Neural cell (in vitro differentiated cells): ENCODE results near the gene POLR2H. TPM values are rescaled to one million over a fixed set of nuclear protein-coding genes. Genes with fewer than 3 reads are reported as not detected.
A peak's percentile ranks its signal among the peaks of the same experiment; 100 is the strongest.

Experiments
- H2AFZ ChIP-seq: fragments of 200-600, 300-800 bp; sonication (generic), shearing (Covaris generic); 2 replicates; pipeline ENCODE4 v1.6.0; 2014; ENCODE audit warnings: low read depth, mild to moderate bottlenecking, antibody characterized with exemption, low read length, moderate library complexity
- H3F3A ChIP-seq: fragments of 200-600 bp; shearing (Covaris generic); 2 replicates; pipeline ENCODE4 v1.6.1; 2016; ENCODE audit warnings: mild to moderate bottlenecking, moderate library complexity, mixed read lengths, antibody characterized with exemption, low read length; ENCODE audit not compliant: insufficient read depth, poor library complexity, severe bottlenecking
- H3K27ac ChIP-seq: fragments of 200-600, 300-800 bp; sonication (generic), shearing (Covaris generic); 2 replicates; pipeline ENCODE4 v1.5.1; 2014; ENCODE audit warnings: mild to moderate bottlenecking, low read length, moderate library complexity
- H3K27me3 ChIP-seq: fragments of 300-800, 200-600 bp; sonication (generic), shearing (Covaris generic); 2 replicates; pipeline ENCODE4 v1.6.0; 2014; ENCODE audit warnings: mild to moderate bottlenecking, low read depth, low read length, moderate library complexity; ENCODE audit not compliant: insufficient read depth
- H3K36me3 ChIP-seq: fragments of 300-800, 200-600 bp; sonication (generic), shearing (Covaris generic); 2 replicates; pipeline ENCODE4 v1.5.1; 2014; ENCODE audit warnings: mild to moderate bottlenecking, antibody characterized with exemption, low read length, moderate library complexity; ENCODE audit not compliant: insufficient read depth
- H3K4me2 ChIP-seq: fragments of 300-800, 200-600 bp; sonication (generic), shearing (Covaris generic); 2 replicates; pipeline ENCODE4 v1.6.0; 2014; ENCODE audit warnings: mild to moderate bottlenecking, low read length
- H3K4me3 ChIP-seq: fragments of 300-800, 200-600 bp; sonication (generic), shearing (Covaris generic); 2 replicates; pipeline ENCODE4 v1.5.1; 2014; ENCODE audit warnings: mild to moderate bottlenecking, low read length, moderate library complexity
- H3K79me2 ChIP-seq: fragments of 200-600 bp; shearing (Covaris generic); replicated peaks from 2 replicates; pipeline ENCODE4 v1.6.0; 2014; ENCODE audit warnings: mild to moderate bottlenecking, low read length, moderate library complexity; ENCODE audit not compliant: insufficient read depth
- H3K9ac ChIP-seq: fragments of 300-800, 200-600 bp; sonication (generic), shearing (Covaris generic); 2 replicates; pipeline ENCODE4 v1.6.1; 2016; ENCODE audit warnings: mild to moderate bottlenecking, low read length, mixed read lengths
- H3K9me2 ChIP-seq: fragments of 200-600 bp; shearing (Covaris generic); 2 replicates; pipeline ENCODE4 v1.6.1; 2016; ENCODE audit warnings: mild to moderate bottlenecking, low read length, mixed read lengths; ENCODE audit not compliant: insufficient read depth
- H3K9me3 ChIP-seq: fragments of 200-600, 300-800 bp; sonication (generic), shearing (Covaris generic); 2 replicates; pipeline ENCODE4 v1.6.1; 2016; ENCODE audit warnings: mild to moderate bottlenecking, mixed run types, low read length, moderate library complexity, mixed read lengths
- H4K20me1 ChIP-seq: fragments of 200-600 bp; shearing (Covaris generic); 2 replicates; pipeline ENCODE4 v1.6.1; 2016; ENCODE audit warnings: mild to moderate bottlenecking, mixed run types; ENCODE audit not compliant: insufficient read depth
- CTCF ChIP-seq: fragments of 450-650 bp; IDR thresholded peaks from 2 replicates; pipeline ENCODE4 v1.5.1; 2014; ENCODE audit warnings: antibody characterized with exemption, mild to moderate bottlenecking, moderate library complexity; ENCODE audit not compliant: poor library complexity, severe bottlenecking
- EP300 ChIP-seq: fragments of 450-650 bp; conservative IDR thresholded peaks from 2 replicates; pipeline ENCODE4 v1.6.1; 2014; ENCODE audit warnings: antibody characterized with exemption, mild to moderate bottlenecking, moderate library complexity; ENCODE audit not compliant: poor library complexity, severe bottlenecking
- EZH2 ChIP-seq: fragments of 200-600, 300-800 bp; shearing (Covaris generic), sonication (generic); IDR thresholded peaks from 2 replicates; pipeline ENCODE4 v1.6.1; 2014; ENCODE audit warnings: antibody characterized with exemption, low read length, borderline replicate concordance, mild to moderate bottlenecking; ENCODE audit not compliant: insufficient read depth, poor library complexity, severe bottlenecking
- MXI1 ChIP-seq: fragments of 450-650 bp; conservative IDR thresholded peaks from 2 replicates; pipeline ENCODE4 v1.6.1; 2014; ENCODE audit warnings: antibody characterized with exemption, mild to moderate bottlenecking; ENCODE audit not compliant: poor library complexity, severe bottlenecking
- POLR2AphosphoS5 ChIP-seq: IDR thresholded peaks from 2 replicates; pipeline ENCODE4 v1.6.1; 2012
- RAD21 ChIP-seq: fragments of 450-650 bp; conservative IDR thresholded peaks from 2 replicates; pipeline ENCODE4 v1.6.1; 2014; ENCODE audit warnings: antibody characterized with exemption, mild to moderate bottlenecking, moderate library complexity
- REST ChIP-seq: IDR thresholded peaks from 2 replicates; pipeline ENCODE4 v1.6.1; 2012; ENCODE audit warnings: borderline replicate concordance
- SMC3 ChIP-seq: fragments of 450-650 bp; conservative IDR thresholded peaks from 2 replicates; pipeline ENCODE4 v1.6.1; 2014; ENCODE audit warnings: antibody characterized with exemption, mild to moderate bottlenecking, moderate library complexity; ENCODE audit not compliant: poor library complexity
- TAF1 ChIP-seq: IDR thresholded peaks from 2 replicates; pipeline ENCODE4 v1.6.1; 2012; ENCODE audit warnings: low read depth
- polyA plus RNA-seq: library from polyadenylated mRNA; depleted of rRNA; stranded (reverse); fragments of >200 nt; gene quantifications from 2 replicates; pipeline ENCODE4 v1.2.3, GENCODE V29; 2014

POLR2H gene
- polyA plus RNA-seq, 1 donor from 2014 or later, result 185 TPM

GRCh38 chr3:184333700-184334099 is 27.8 kb upstream of the POLR2H start:
- Histone ChIP-seq H3K4me3 (no peak overlapping the region), H3K79me2 (peaks cover 20% of the 10 kb centered on the region), H3K4me2 (no peak overlapping the region), H3K9me2 (no peaks in the 10 kb centered on the region), H3K9ac (no peak overlapping the region), H2AFZ (no peak overlapping the region), H3K9me3 (no peaks in the 10 kb centered on the region), H3F3A (peaks cover 10% of the 10 kb centered on the region), H3K27me3 (no peaks in the 10 kb centered on the region), H4K20me1 (no peaks in the 10 kb centered on the region), H3K27ac (no peak overlapping the region), H3K36me3 (no peaks in the 10 kb centered on the region)
- TF ChIP-seq EZH2 (no peak), TAF1 (no peak), RAD21 (no peak), SMC3 (no peak), CTCF (no peak), REST (no peak), POLR2AphosphoS5 (no peak), EP300 (no peak), MXI1 (no peak)

- no peak overlapping the region for H3K4me2 ChIP-seq
- no peaks in the 10 kb centered on the region for H3K9me2 ChIP-seq
- peaks cover 21% of the 10 kb centered on the region for H3K79me2 ChIP-seq
- TF ChIP-seq TAF1, result no peak
- TF ChIP-seq EZH2, result no peak
- TF ChIP-seq REST, result no peak
- TF ChIP-seq CTCF, result no peak
- no peak for TF ChIP-seq MXI1
- TF ChIP-seq EP300, result no peak
- TF ChIP-seq SMC3, result no peak
- TF ChIP-seq POLR2AphosphoS5, result no peak
- TF ChIP-seq RAD21, result no peak
- H3K27me3 ChIP-seq, result no peaks in the 10 kb centered on the region
- H4K20me1 ChIP-seq, result no peaks in the 10 kb centered on the region
- no peak overlapping the region for H2AFZ ChIP-seq
- peak overlapping the region; percentile 98 for H3K9ac ChIP-seq
- no peaks in the 10 kb centered on the region for H3K9me3 ChIP-seq
- H3F3A ChIP-seq, result peaks cover 10% of the 10 kb centered on the region
- H3K27ac ChIP-seq, result peak overlapping the region; percentile 99
- H3K36me3 ChIP-seq, result no peaks in the 10 kb centered on the region
- H3K4me3 ChIP-seq, result no peak overlapping the region
Measured at GRCh38 chr3:184334470-184335158, 26.9 kb upstream of the POLR2H start.
